SK-N-SH treated with all-trans-retinoic acid at 6 μM for 48 hours (cell line): Measurements from ENCODE around the gene AMOT.

Source experiments
- ATAC-seq: fragments of 200-7000 bp; cut with Tn5 transposase; 3 replicates; pipeline ENCODE4 v1.9.1; 2020; ENCODE audit warnings: mild to moderate bottlenecking, moderate library complexity
- ARNTL ChIP-seq: fragments of 450-650 bp; formaldehyde crosslinking; IDR thresholded peaks from 2 replicates; pipeline ENCODE4 v1.5.0; 2020; ENCODE audit warnings: low read depth, mild to moderate bottlenecking, moderate library complexity, borderline replicate concordance
- BACH2 ChIP-seq: fragments of 250-450 bp; sonication (Bioruptor Pico); IDR thresholded peaks from 2 replicates; pipeline ENCODE4 v1.9.0; 2021; ENCODE audit warnings: mild to moderate bottlenecking, borderline replicate concordance
- CSDC2 ChIP-seq: fragments of 250-450 bp; sonication (Bioruptor Pico); IDR thresholded peaks from 2 replicates; pipeline ENCODE4 v1.5.0; 2020; ENCODE audit warnings: mild to moderate bottlenecking, moderate library complexity
- ESRRG ChIP-seq: fragments of 250-450 bp; sonication (Bioruptor Pico); IDR thresholded peaks from 2 replicates; pipeline ENCODE4 v1.6.1; 2021; ENCODE audit warnings: mild to moderate bottlenecking
- GLIS3 ChIP-seq: fragments of 250-450 bp; sonication (Bioruptor Pico); IDR thresholded peaks from 2 replicates; pipeline ENCODE4 v1.5.0; 2020; ENCODE audit warnings: mild to moderate bottlenecking, moderate library complexity
- ISL1 ChIP-seq: fragments of 250-450 bp; sonication (Bioruptor Pico); IDR thresholded peaks from 2 replicates; pipeline ENCODE4 v2.1.2; 2022; ENCODE audit warnings: mild to moderate bottlenecking, moderate library complexity
- OSR1 ChIP-seq: fragments of 250-450 bp; sonication (Bioruptor Pico); IDR thresholded peaks from 2 replicates; pipeline ENCODE4 v1.8.0; 2022; ENCODE audit warnings: moderate library complexity, mild to moderate bottlenecking, inconsistent platforms
- PPARA ChIP-seq: fragments of 250-450 bp; sonication (Bioruptor Pico); IDR thresholded peaks from 2 replicates; pipeline ENCODE4 v1.5.0; 2020; ENCODE audit warnings: mild to moderate bottlenecking, borderline replicate concordance
- SNAI2 ChIP-seq: fragments of 250-450 bp; sonication (Bioruptor Pico); IDR thresholded peaks from 2 replicates; pipeline ENCODE4 v1.5.0; 2020; ENCODE audit warnings: mild to moderate bottlenecking, moderate library complexity
- TCF4 ChIP-seq: fragments of 250-450 bp; sonication (Bioruptor Pico); IDR thresholded peaks from 2 replicates; pipeline ENCODE4 v1.8.0; 2021; ENCODE audit warnings: mild to moderate bottlenecking, moderate library complexity, borderline replicate concordance
- TOX ChIP-seq: fragments of 250-450 bp; sonication (Bioruptor Pico); IDR thresholded peaks from 2 replicates; pipeline ENCODE4 v1.8.0; 2021; ENCODE audit warnings: mild to moderate bottlenecking, moderate library complexity, borderline replicate concordance
- ZC3H10 ChIP-seq: fragments of 250-450 bp; sonication (Bioruptor Pico); IDR thresholded peaks from 2 replicates; pipeline ENCODE4 v1.5.1; 2021; ENCODE audit warnings: mild to moderate bottlenecking, moderate library complexity
- ZFP3 ChIP-seq: fragments of 250-450 bp; sonication (Bioruptor Pico); IDR thresholded peaks from 2 replicates; pipeline ENCODE4 v1.5.0; 2020; ENCODE audit warnings: mild to moderate bottlenecking, moderate library complexity
- ZFP30 ChIP-seq: fragments of 450-650 bp; formaldehyde crosslinking; IDR thresholded peaks from 2 replicates; pipeline ENCODE4 v1.5.0; 2022; ENCODE audit warnings: mild to moderate bottlenecking, moderate library complexity
- ZNF565 ChIP-seq: fragments of 450-650 bp; formaldehyde crosslinking; conservative IDR thresholded peaks from 2 replicates; pipeline ENCODE4 v1.5.0; 2020; ENCODE audit warnings: low read depth, mild to moderate bottlenecking, moderate library complexity
- ZNF70 ChIP-seq: fragments of 450-650 bp; formaldehyde crosslinking; IDR thresholded peaks from 2 replicates; pipeline ENCODE4 v1.5.0; 2020; ENCODE audit warnings: mild to moderate bottlenecking, moderate library complexity
- ZNF8 ChIP-seq: fragments of 450-650 bp; formaldehyde crosslinking; IDR thresholded peaks from 2 replicates; pipeline ENCODE4 v1.5.0; 2020; ENCODE audit warnings: mild to moderate bottlenecking, moderate library complexity
- TF ChIP-seq, protein P1 (sequence below): fragments of 250-450 bp; sonication (Bioruptor Pico); IDR thresholded peaks from 2 replicates; pipeline ENCODE4 v1.5.1; 2021; ENCODE audit warnings: mild to moderate bottlenecking, moderate library complexity
- TF ChIP-seq, protein P2 (sequence below): fragments of 250-450 bp; sonication (Bioruptor Pico); IDR thresholded peaks from 2 replicates; pipeline ENCODE4 v1.5.1; 2020; ENCODE audit warnings: low read depth, mild to moderate bottlenecking, moderate library complexity
- TF ChIP-seq, protein P3 (sequence below): fragments of 250-450 bp; sonication (Bioruptor Pico); IDR thresholded peaks from 2 replicates; pipeline ENCODE4 v1.5.0; 2020; ENCODE audit warnings: mild to moderate bottlenecking, moderate library complexity
- TF ChIP-seq, protein P4 (sequence below): fragments of 250-450 bp; sonication (Bioruptor Pico); IDR thresholded peaks from 2 replicates; pipeline ENCODE4 v1.8.0; 2020; ENCODE audit warnings: mild to moderate bottlenecking, moderate library complexity, borderline replicate concordance
- TF ChIP-seq, protein P5 (sequence below): fragments of 250-450 bp; sonication (Bioruptor Pico); IDR thresholded peaks from 2 replicates; pipeline ENCODE4 v1.8.0; 2021; ENCODE audit warnings: low read depth, mild to moderate bottlenecking, moderate library complexity, borderline replicate concordance

Gene AMOT

DNA sequence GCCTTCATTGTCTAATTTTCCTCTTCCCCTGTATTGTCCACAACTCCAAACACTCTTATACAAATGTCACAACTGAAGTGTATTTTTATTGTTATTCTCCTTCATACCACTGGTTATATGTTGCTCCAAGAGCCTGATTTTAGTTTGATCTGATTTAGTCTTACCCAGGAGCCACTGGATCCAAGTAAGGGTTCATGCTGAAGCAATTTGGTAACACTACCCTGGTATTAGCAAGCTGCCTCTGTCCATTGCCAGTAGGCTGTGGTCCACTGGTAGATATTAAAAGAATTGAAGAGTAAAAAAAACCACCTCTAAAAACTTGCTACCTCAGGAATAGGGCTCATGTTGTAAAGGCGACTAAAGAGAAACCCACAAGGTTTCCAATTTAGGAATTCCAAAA is 41.2 kb downstream of the AMOT start:
- no peak for ATAC-seq

DNA sequence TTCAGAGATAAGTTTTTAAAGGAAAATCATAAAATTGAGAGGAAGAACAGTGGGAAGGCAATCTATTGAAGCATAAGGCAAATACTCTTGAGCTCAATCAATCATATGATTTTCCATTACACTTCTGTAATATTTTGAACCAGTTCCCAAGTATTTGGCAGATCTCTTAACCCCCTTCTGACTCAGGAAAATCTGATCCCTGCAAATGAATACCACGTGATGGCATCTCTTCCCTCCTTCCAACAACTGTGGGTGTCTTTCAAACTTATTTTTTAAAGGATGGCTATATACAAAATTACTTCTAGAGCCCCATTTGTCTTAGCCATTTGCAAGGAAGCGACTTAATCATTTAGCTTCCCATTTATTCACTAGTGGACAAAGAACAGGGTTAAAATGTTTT is 41.9 kb downstream of the AMOT start:
- no peak for ATAC-seq
- TF ChIP-seq CSDC2 (no peak), ZFP30 (CRISPR knock-in tag) (no peak), ISL1 (CRISPR knock-in tag) (no peak), ESRRG (no peak), ZC3H10 (no peak)
- TF ChIP-seq, all 23 proteins: peak for 0

More for the DNA sequence above, 41.2 kb downstream of the AMOT start:
- TF ChIP-seq ZNF8: no peak

DNA sequence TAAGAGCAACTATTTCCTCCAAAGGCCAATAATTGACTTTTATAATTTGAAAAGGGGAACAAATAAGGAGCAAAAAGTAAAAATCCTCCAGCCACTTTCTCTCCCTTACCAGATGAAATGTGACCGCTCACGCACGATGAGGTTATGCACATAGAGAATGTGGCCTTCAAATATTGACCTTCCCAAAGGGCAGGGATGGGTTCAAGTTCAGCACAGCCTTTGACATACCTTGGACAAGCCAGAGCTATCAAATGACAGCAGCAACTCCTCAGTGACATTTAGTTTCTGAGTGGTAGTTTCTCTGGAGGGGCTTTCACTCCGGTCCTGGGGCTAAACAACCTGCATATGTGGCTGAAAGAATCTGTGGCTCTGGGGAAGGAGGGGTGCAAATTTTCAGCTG is 50.7 kb downstream of the AMOT start:
- no peak for ATAC-seq
- TF ChIP-seq ISL1 (CRISPR knock-in tag) (no peak), BACH2 (CRISPR knock-in tag) (no peak), TCF4 (CRISPR knock-in tag) (no peak), ZNF565 (CRISPR knock-in tag) (no peak), CSDC2 (no peak), ARNTL (CRISPR knock-in tag) (no peak), PPARA (CRISPR knock-in tag) (no peak), ZNF8 (no peak), ZNF70 (CRISPR knock-in tag) (no peak), GLIS3 (CRISPR knock-in tag) (no peak), ZFP3 (CRISPR knock-in tag) (no peak), SNAI2 (CRISPR knock-in tag) (no peak)
- TF ChIP-seq, protein P1, sequence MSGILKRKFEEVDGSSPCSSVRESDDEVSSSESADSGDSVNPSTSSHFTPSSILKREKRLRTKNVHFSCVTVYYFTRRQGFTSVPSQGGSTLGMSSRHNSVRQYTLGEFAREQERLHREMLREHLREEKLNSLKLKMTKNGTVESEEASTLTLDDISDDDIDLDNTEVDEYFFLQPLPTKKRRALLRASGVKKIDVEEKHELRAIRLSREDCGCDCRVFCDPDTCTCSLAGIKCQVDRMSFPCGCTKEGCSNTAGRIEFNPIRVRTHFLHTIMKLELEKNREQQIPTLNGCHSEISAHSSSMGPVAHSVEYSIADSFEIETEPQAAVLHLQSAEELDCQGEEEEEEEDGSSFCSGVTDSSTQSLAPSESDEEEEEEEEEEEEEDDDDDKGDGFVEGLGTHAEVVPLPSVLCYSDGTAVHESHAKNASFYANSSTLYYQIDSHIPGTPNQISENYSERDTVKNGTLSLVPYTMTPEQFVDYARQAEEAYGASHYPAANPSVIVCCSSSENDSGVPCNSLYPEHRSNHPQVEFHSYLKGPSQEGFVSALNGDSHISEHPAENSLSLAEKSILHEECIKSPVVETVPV (CRISPR knock-in tag): no peak
- TF ChIP-seq, protein P2, sequence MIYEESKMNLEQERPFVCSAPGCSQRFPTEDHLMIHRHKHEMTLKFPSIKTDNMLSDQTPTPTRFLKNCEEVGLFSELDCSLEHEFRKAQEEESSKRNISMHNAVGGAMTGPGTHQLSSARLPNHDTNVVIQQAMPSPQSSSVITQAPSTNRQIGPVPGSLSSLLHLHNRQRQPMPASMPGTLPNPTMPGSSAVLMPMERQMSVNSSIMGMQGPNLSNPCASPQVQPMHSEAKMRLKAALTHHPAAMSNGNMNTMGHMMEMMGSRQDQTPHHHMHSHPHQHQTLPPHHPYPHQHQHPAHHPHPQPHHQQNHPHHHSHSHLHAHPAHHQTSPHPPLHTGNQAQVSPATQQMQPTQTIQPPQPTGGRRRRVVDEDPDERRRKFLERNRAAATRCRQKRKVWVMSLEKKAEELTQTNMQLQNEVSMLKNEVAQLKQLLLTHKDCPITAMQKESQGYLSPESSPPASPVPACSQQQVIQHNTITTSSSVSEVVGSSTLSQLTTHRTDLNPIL (CRISPR knock-in tag): no peak
- TF ChIP-seq, protein P3, sequence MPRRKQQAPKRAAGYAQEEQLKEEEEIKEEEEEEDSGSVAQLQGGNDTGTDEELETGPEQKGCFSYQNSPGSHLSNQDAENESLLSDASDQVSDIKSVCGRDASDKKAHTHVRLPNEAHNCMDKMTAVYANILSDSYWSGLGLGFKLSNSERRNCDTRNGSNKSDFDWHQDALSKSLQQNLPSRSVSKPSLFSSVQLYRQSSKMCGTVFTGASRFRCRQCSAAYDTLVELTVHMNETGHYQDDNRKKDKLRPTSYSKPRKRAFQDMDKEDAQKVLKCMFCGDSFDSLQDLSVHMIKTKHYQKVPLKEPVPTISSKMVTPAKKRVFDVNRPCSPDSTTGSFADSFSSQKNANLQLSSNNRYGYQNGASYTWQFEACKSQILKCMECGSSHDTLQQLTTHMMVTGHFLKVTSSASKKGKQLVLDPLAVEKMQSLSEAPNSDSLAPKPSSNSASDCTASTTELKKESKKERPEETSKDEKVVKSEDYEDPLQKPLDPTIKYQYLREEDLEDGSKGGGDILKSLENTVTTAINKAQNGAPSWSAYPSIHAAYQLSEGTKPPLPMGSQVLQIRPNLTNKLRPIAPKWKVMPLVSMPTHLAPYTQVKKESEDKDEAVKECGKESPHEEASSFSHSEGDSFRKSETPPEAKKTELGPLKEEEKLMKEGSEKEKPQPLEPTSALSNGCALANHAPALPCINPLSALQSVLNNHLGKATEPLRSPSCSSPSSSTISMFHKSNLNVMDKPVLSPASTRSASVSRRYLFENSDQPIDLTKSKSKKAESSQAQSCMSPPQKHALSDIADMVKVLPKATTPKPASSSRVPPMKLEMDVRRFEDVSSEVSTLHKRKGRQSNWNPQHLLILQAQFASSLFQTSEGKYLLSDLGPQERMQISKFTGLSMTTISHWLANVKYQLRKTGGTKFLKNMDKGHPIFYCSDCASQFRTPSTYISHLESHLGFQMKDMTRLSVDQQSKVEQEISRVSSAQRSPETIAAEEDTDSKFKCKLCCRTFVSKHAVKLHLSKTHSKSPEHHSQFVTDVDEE (CRISPR knock-in tag): no peak
- TF ChIP-seq, protein P4, sequence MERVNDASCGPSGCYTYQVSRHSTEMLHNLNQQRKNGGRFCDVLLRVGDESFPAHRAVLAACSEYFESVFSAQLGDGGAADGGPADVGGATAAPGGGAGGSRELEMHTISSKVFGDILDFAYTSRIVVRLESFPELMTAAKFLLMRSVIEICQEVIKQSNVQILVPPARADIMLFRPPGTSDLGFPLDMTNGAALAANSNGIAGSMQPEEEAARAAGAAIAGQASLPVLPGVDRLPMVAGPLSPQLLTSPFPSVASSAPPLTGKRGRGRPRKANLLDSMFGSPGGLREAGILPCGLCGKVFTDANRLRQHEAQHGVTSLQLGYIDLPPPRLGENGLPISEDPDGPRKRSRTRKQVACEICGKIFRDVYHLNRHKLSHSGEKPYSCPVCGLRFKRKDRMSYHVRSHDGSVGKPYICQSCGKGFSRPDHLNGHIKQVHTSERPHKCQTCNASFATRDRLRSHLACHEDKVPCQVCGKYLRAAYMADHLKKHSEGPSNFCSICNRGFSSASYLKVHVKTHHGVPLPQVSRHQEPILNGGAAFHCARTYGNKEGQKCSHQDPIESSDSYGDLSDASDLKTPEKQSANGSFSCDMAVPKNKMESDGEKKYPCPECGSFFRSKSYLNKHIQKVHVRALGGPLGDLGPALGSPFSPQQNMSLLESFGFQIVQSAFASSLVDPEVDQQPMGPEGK (CRISPR knock-in tag): no peak
- TF ChIP-seq, protein P5, sequence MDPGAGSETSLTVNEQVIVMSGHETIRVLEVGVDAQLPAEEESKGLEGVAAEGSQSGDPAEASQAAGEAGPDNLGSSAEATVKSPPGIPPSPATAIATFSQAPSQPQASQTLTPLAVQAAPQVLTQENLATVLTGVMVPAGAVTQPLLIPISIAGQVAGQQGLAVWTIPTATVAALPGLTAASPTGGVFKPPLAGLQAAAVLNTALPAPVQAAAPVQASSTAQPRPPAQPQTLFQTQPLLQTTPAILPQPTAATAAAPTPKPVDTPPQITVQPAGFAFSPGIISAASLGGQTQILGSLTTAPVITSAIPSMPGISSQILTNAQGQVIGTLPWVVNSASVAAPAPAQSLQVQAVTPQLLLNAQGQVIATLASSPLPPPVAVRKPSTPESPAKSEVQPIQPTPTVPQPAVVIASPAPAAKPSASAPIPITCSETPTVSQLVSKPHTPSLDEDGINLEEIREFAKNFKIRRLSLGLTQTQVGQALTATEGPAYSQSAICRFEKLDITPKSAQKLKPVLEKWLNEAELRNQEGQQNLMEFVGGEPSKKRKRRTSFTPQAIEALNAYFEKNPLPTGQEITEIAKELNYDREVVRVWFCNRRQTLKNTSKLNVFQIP (CRISPR knock-in tag): no peak

DNA sequence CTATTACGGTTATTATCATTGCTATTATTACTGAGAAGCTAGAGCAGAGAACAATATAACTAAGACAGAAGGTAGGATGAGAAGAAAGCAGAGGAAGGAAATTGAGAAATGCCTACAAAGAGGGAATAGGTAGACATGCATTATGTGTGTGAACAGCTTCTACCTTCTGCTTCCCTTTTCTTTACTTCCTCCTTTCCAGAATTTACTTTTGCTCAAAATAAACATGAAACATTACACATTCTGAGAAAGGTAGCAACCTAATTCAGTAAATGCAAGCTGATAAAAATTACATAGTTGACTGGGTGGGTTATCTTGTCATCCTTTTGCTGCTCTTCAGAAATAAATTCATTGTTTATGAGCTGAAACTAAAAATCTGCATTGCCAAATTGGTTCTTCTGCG is 54.6 kb downstream of the AMOT start:
- no peak for ATAC-seq
- TF ChIP-seq ZNF8 (no peak), SNAI2 (CRISPR knock-in tag) (no peak), TOX (CRISPR knock-in tag) (no peak), OSR1 (CRISPR knock-in tag) (no peak), PPARA (CRISPR knock-in tag) (no peak), ZNF565 (CRISPR knock-in tag) (no peak), ESRRG (no peak), ZC3H10 (no peak), BACH2 (CRISPR knock-in tag) (no peak), ARNTL (CRISPR knock-in tag) (no peak), ISL1 (CRISPR knock-in tag) (no peak), ZNF70 (CRISPR knock-in tag) (no peak), TCF4 (CRISPR knock-in tag) (no peak), GLIS3 (CRISPR knock-in tag) (no peak)
- TF ChIP-seq, protein P4 (CRISPR knock-in tag): no peak
- TF ChIP-seq, protein P5 (CRISPR knock-in tag): no peak
